NCI-H524 treated with DMSO at 0.1 percent for 48 hours (cell line): ENCODE results near the gene ITSN1.
"Not testable (repeated sequence)": the region's sequence is repeated elsewhere in the genome, so short reads cannot be mapped to it uniquely, and the experiment has no call there.

ENCODE experiments used
- DNase-seq: peaks from one replicate; lab custom pipeline; 2025; lab: John Stamatoyannopoulos, UW

ITSN1 gene

GRCh38 chr21:33863191-33863590 lies 220.9 kb downstream of the ITSN1 start:
- DNase-seq, result not testable (repeated sequence)

DNA sequence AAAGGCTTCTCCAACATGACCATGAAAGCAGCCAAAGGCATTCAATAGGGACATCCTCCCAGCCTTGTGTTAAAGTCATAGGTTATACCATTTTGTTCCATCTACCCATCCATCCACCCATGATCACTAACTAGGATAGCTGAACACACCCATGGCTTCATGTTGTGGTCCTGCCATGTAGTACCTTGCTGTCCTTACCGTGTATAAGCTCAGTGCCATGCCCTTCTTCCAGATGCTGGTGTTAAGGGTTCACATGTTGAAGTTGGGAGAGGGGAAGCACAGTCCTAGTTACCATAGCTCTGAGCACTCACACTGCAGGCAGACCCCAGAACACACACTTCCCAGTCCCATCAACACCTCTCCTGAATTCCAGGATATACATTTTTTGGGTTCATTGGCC lies 221.8 kb downstream of the ITSN1 start:
- DNase-seq, result no peak

DNA sequence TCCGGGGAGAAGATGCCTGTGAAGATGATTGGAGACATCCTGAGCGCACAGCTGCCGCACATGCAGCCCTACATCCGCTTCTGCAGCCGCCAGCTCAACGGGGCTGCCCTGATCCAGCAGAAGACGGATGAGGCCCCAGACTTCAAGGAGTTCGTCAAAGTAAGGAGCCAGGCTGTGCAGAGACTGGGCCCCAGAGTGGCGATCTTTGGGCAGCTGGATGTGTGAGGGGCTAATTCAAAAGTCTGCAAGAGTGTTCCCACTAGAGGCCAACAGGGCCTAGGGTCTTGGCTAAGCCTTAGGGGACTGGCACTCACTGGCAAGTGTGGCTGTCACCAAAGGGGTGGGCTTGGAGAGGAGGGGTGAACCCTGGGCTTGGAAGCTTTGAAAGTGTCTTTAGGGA lies 222.9 kb downstream of the ITSN1 start:
- no peak for DNase-seq

- DNase-seq, result no peak
Measured at GRCh38 chr21:33865996-33866575, 223.8 kb downstream of the ITSN1 start.

- DNase-seq, result no peak
Measured at GRCh38 chr21:33866826-33867225, 224.5 kb downstream of the ITSN1 start.

DNA sequence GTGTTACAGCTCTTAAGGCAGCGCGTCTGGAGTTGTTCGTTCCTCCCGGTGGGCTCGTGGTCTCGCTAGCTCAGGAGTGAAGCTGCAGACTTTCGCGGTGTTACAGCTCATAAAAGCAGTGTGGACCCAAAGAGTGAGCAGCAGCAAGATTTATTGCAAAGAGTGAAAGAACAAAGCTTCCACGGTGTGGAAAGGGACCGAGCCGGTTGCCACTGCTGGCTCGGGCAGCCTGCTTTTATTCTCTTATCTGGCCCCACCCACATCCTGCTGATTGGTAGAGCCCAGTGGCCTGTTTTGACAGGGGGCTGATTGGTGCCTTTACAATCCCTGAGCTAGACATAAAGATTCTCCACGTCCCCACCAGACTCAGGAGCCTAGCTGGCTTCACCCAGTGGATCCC lies 225.6 kb downstream of the ITSN1 start:
- DNase-seq, result not testable (repeated sequence)

DNA sequence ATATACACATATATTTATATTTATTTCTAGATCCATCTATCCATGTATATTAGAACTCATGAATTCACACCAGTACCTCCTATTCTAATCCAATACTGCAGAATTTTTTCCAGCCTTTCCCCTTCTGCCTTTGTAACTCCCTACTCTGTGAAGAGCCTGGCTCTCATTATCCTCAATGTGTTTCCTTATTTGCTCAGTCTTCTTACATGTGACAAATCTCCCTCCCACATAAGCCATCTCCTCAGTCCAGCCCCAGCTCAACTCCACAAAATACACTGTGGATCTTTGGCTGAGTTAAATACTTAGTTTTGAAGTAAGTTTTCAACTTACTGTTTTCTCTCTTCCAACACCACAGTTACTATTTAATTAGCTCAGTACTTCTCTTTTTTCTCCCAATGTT lies 227.6 kb downstream of the ITSN1 start:
- no peak for DNase-seq

DNA sequence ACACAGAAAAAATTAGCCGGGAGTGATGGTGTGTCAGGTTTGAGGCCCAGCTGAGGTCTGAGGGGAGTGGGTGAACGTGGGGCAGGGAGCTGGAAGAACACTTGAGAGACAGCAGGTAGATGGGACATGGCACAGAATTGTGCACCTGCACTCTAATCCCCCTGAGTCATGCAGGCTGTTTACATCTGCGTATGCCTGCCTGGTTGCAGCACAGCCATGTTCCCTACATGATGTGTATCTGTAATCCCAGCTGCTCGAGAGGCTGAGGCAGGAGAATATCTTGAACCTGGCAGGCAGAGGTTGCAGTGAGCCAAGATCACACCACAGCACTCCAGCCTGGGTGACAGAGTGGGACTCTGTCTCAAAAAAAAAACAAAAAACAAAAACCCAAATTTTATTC lies 228.5 kb downstream of the ITSN1 start:
- DNase-seq, result no peak

GRCh38 chr21:33871171-33871570 lies 228.9 kb downstream of the ITSN1 start:
- DNase-seq, result no peak

GRCh38 chr21:33872881-33873515 lies 230.7 kb downstream of the ITSN1 start:
- DNase-seq, result no peak

- DNase-seq, result no peak
Measured at GRCh38 chr21:33874161-33874560, 231.9 kb downstream of the ITSN1 start.

DNA sequence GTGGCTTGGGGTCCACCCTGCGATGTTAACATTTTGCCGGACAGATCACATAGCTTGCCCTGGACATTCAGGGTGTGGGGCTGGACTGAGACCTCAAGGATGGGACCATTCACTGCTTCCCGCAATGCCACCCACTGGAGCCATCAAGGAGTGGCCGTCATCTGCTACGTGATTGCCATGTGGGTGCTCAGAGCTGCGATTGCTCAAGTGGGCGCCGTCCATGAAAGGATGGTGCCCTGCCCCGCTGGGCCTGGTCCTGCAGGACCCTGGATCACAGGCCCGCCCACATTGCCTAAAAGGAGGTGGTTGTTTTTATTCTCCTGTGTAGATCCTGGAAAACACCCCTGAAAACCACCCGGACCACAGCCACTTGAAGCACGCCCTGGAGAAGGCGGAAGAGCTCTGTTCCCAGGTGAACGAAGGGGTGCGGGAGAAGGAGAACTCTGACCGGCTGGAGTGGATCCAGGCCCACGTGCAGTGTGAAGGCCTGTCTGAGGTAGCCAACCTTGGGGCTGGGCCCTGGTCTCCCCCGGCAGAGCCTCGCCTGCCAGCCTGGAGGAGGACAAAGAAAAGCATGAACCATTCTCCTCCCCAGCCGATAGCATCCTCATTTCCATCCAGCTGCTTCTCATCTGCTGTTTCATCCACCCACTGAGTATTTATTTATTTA lies 232.9 kb downstream of the ITSN1 start:
- no peak for DNase-seq

DNA sequence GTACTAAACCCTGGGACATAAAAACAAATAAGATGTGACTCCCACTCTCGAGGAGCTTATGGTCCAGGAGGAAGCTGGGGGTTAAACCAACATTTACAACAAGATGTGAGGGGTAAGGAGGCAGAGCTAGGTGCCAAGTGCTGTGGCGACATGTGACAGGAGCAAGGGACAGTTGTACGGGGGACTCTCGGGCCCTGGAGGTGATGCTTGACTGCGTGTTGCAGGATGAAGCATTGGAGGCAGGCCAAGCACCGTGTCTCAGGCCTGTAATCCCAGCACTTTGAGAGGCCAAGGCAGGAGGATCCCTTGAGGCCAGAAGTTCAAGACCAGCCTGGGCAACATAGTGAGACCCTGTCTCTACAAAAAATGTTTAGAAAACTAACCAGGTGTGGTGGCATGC lies 236.5 kb downstream of the ITSN1 start:
- DNase-seq, result no peak

DNA sequence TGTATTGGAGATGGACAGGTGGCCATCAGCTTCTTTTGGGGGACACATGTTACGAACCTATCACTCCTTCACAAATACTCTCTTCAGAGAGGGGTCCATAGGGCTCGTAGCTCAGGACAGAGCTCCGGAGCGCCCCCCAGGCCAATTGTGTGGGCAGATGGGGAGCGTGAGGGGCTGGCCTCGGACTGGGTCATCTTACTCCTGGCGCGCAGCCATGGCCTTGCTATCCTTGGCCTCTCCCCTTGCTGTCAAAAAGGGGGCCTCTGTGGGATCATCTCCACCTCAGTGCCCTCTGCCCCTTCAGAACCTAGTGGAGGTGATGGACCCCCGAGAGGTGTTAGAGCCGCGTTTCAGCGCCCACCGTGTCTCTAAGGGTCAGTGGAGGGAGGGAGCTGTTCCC lies 238.3 kb downstream of the ITSN1 start:
- DNase-seq, result no peak

DNA sequence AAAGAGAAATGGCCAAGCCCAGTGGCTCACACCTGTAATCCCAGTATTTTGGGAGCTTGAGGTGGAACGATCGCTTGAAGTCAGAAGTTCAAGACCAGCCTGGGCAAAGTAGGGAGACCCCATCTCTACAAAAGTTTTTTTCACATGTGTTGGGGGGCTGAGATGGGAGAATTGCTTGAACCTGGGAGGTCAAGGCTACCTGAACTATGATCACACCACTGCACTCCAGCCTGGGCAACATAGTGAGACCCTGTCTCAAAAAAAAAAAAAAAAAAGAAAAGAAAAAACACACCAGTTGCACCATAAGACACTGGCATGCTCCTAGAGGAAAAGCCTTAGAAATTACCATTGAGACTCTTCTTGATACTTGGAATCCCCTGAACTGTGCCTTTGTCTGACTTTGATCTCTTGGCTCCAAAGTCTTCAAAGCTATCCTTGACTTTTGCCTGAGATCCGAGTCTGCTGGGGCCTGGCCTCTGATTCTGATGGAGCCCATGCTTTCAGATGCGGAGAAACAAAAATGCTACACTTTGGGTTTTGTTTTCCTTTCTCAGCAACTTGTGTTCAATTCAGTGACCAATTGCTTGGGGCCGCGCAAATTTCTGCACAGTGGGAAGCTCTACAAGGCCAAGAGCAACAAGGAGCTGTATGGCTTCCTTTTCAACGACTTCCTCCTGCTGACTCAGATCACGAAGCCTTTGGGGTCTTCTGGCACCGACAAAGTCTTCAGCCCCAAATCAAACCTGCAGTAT lies 239.6 kb downstream of the ITSN1 start:
- DNase-seq, result no peak

GRCh38 chr21:33883118-33883517 lies 240.8 kb downstream of the ITSN1 start:
- no peak for DNase-seq

GRCh38 chr21:33884376-33885171 lies 242.3 kb downstream of the ITSN1 start:
- DNase-seq, result no peak

- no peak for DNase-seq
Measured at GRCh38 chr21:33885172-33885514, 242.8 kb downstream of the ITSN1 start.

- DNase-seq, result no peak
Measured at GRCh38 chr21:33886321-33886720, 244.0 kb downstream of the ITSN1 start.

- no peak for DNase-seq
Measured at GRCh38 chr21:33890187-33890586, 247.9 kb downstream of the ITSN1 start.

GRCh38 chr21:33892853-33893252 lies 250.6 kb downstream of the ITSN1 start:
- no peak for DNase-seq

GRCh38 chr21:33893917-33894316 lies 251.6 kb downstream of the ITSN1 start:
- DNase-seq, result no peak
